IMR-90 (cell line): ENCODE measurements around the gene KIAA1328. TPM values are rescaled to one million over a fixed set of nuclear protein-coding genes. Genes with fewer than 3 reads are reported as not detected.

Source experiments
- ATAC-seq: fragments of 200-7000 bp; cut with Tn5 transposase; 2 replicates; pipeline ENCODE4 v1.9.1; 2020; ENCODE audit warnings: low read depth, mild to moderate bottlenecking, moderate library complexity
- BruUV-seq: library from RNA; stranded (reverse); fragments of 400-500 nt; replicated peaks from 2 replicates; lab custom pipeline; 2021; lab: Mats Ljungman, UMichigan
- CTCF ChIA-PET: fragments of 300-600 bp; formaldehyde crosslinking; extraction: SDS; loops from one replicate; lab custom pipeline; 2021; ENCODE audit warnings: antibody characterized with exemption; lab: Yijun Ruan, JAX
- POLR2A ChIA-PET: fragments of 300-600 bp; sonication (Branson Sonifier 250); formaldehyde crosslinking; loops from one replicate; lab custom pipeline; 2022; ENCODE audit warnings: antibody characterized with exemption; ENCODE audit not compliant: unreplicated experiment; lab: Charles Lee
- DNase-seq: peaks from one replicate; pipeline ENCODE4 v3.0.0; 2013
- H2AFZ ChIP-seq: replicated peaks from 2 replicates; pipeline ENCODE3; 2013; ENCODE audit warnings: low read length, mild to moderate bottlenecking; ENCODE audit not compliant: poor library complexity
- H2AK5ac ChIP-seq: 2 replicates; pipeline ENCODE4 v1.6.1; 2013; ENCODE audit warnings: low read depth, low read length, inconsistent platforms
- H2AK9ac ChIP-seq: replicated peaks from 2 replicates; pipeline ENCODE3; 2013; ENCODE audit warnings: mild to moderate bottlenecking, low read depth, low read length, moderate library complexity; ENCODE audit not compliant: poor library complexity
- H2BK120ac ChIP-seq: 2 replicates; pipeline ENCODE4 v1.6.1; 2013; ENCODE audit warnings: low read depth, low read length, inconsistent platforms
- H2BK15ac ChIP-seq: 3 replicates; pipeline ENCODE4 v1.6.1; 2013; ENCODE audit warnings: low read depth, low read length, inconsistent platforms
- H2BK20ac ChIP-seq: 2 replicates; pipeline ENCODE4 v1.6.1; 2013; ENCODE audit warnings: low read depth, mild to moderate bottlenecking, inconsistent platforms, low read length, moderate library complexity
- H2BK5ac ChIP-seq: 2 replicates; pipeline ENCODE4 v1.6.1; 2013; ENCODE audit warnings: mild to moderate bottlenecking, low read depth, low read length, inconsistent platforms; ENCODE audit not compliant: poor library complexity, severe bottlenecking
- H3K14ac ChIP-seq: replicated peaks from 2 replicates; pipeline ENCODE4 v1.6.1; 2013; ENCODE audit warnings: low read depth, low read length, inconsistent platforms
- H3K18ac ChIP-seq: 2 replicates; pipeline ENCODE4 v1.6.1; 2013; ENCODE audit warnings: low read depth, low read length, control low read depth
- H3K23ac ChIP-seq: 2 replicates; pipeline ENCODE4 v1.6.1; 2013; ENCODE audit warnings: low read depth, low read length, inconsistent platforms
- H3K27ac ChIP-seq: 2 replicates; pipeline ENCODE4 v1.5.1; 2013; ENCODE audit warnings: mild to moderate bottlenecking, control low read depth, low read length; ENCODE audit not compliant: insufficient read depth
- H3K27me3 ChIP-seq: 2 replicates; pipeline ENCODE4 v1.6.1; 2013; ENCODE audit warnings: low read length; ENCODE audit not compliant: control insufficient read depth, insufficient read depth
- H3K36me3 ChIP-seq: 2 replicates; pipeline ENCODE4 v1.6.1; 2013; ENCODE audit warnings: low read length, mixed read lengths; ENCODE audit not compliant: control insufficient read depth, insufficient read depth
- H3K4ac ChIP-seq: 2 replicates; pipeline ENCODE4 v1.6.1; 2013; ENCODE audit warnings: low read depth, low read length, inconsistent platforms
- H3K4me1 ChIP-seq: 2 replicates; pipeline ENCODE4 v1.6.1; 2013; ENCODE audit warnings: low read length, mixed read lengths; ENCODE audit not compliant: control insufficient read depth, insufficient read depth
- H3K4me2 ChIP-seq: 2 replicates; pipeline ENCODE4 v1.6.1; 2013; ENCODE audit warnings: low read depth, mild to moderate bottlenecking, control low read depth, low read length, moderate library complexity
- H3K4me3 ChIP-seq: 2 replicates; pipeline ENCODE4 v1.5.1; 2013; ENCODE audit warnings: low read depth, mild to moderate bottlenecking, control low read depth, low read length, moderate library complexity; ENCODE audit not compliant: insufficient read depth
- H3K56ac ChIP-seq: 2 replicates; pipeline ENCODE4 v1.6.1; 2013; ENCODE audit warnings: low read length, inconsistent platforms; ENCODE audit not compliant: insufficient read depth; ENCODE audit errors: extremely low read depth
- H3K79me1 ChIP-seq, 2 experiments: 2 replicates each; pipeline ENCODE4 v1.6.1; 2013; ENCODE audit warnings: low read length in 2 of 2, inconsistent platforms in 1 of 2, low read depth in 1 of 2
- H3K9ac ChIP-seq: 2 replicates; pipeline ENCODE4 v1.6.1; 2013; ENCODE audit warnings: low read depth, low read length, control low read depth
- H3K9me1 ChIP-seq: 2 replicates; pipeline ENCODE4 v1.6.1; 2013; ENCODE audit warnings: low read length, inconsistent platforms; ENCODE audit not compliant: insufficient read depth
- H3K9me3 ChIP-seq: 2 replicates; pipeline ENCODE4 v1.6.1; 2013; ENCODE audit warnings: low read length; ENCODE audit not compliant: control insufficient read depth, insufficient read depth
- H4K20me1 ChIP-seq: 2 replicates; pipeline ENCODE4 v1.6.1; 2013; ENCODE audit warnings: low read length, inconsistent platforms; ENCODE audit not compliant: insufficient read depth
- H4K5ac ChIP-seq: 2 replicates; pipeline ENCODE4 v1.6.1; 2013; ENCODE audit warnings: mild to moderate bottlenecking, low read depth, low read length, control low read depth
- H4K8ac ChIP-seq, 2 experiments: 2 replicates each; pipeline ENCODE4 v1.6.1; 2013; ENCODE audit warnings: low read depth in 2 of 2, low read length in 2 of 2, control low read depth in 1 of 2, inconsistent platforms in 1 of 2
- H4K91ac ChIP-seq: 2 replicates; pipeline ENCODE4 v1.6.1; 2013; ENCODE audit warnings: low read depth, low read length, inconsistent platforms; ENCODE audit not compliant: insufficient read depth
- MAZ ChIP-seq: IDR thresholded peaks from 2 replicates; pipeline ENCODE4 v1.6.1; 2012; ENCODE audit warnings: low read depth, mild to moderate bottlenecking, low read length, improper control_type of control experiment, moderate library complexity, borderline replicate concordance
- MXI1 ChIP-seq: IDR thresholded peaks from 2 replicates; pipeline ENCODE4 v1.6.1; 2012; ENCODE audit warnings: low read depth, mild to moderate bottlenecking, low read length, moderate library complexity, borderline replicate concordance
- RAD21 ChIP-seq: IDR thresholded peaks from 2 replicates; pipeline ENCODE4 v1.6.1; 2012; ENCODE audit warnings: low read length, improper control_type of control experiment
- RFX5 ChIP-seq: IDR thresholded peaks from 2 replicates; pipeline ENCODE4 v1.8.0; 2012; ENCODE audit warnings: low read depth, mild to moderate bottlenecking, low read length, moderate library complexity
- WGBS, 2 experiments: methylation state at CpG; one replicate each; pipeline versions ENCODE4 v1.1.5 to v1.1.7; 2013; ENCODE audit warnings: missing lambda C conversion rate in 2 of 2; ENCODE audit not compliant: insufficient read length in 1 of 2; ENCODE audit errors: extremely low coverage in 2 of 2; 5-methylcytosine and 5-hydroxymethylcytosine counted together
- dilution Hi-C: fragments of 300-500 bp; cut with HindIII; formaldehyde crosslinking; loops from one replicate; pipeline ENCODE4 v1.14.3; 2018; ENCODE audit warnings: low sequenced_read_pairs; ENCODE audit not compliant: unreplicated experiment
- in situ Hi-C: fragments of 300-500 bp; cut with MboI; formaldehyde crosslinking; loops from 3 replicates; pipeline ENCODE4 v1.14.3; 2019; ENCODE audit warnings: low sequenced_read_pairs, inconsistent platforms, mixed read lengths
- intact Hi-C: fragments of 100-400 bp; cut with micrococcal nuclease; formaldehyde crosslinking; loops from 2 replicates; pipeline ENCODE4 v1.10.0; 2022
- polyA plus RNA-seq, 3 experiments: library from polyadenylated mRNA; depleted of rRNA; stranded (reverse); fragments of >200 nt; gene quantifications; 2 replicates each; pipeline ENCODE4 v1.2.3, GENCODE V29; 2012; ENCODE audit warnings: low replicate concordance in 1 of 3
- total RNA-seq: library from RNA; depleted of rRNA; stranded (reverse); fragments of >200 nt; gene quantifications from 2 replicates; pipeline ENCODE4 v1.2.3, GENCODE V29; 2012

Gene KIAA1328
- total and polyA plus RNA-seq, 2 of the 4 experiments (the other 2 are of a cell fraction) = 2.4 to 7.0 TPM

GRCh38 chr18:37258819-37259218 is 429.9 kb downstream of the KIAA1328 start:
- Histone ChIP-seq H3K79me1 (no peaks in the 10 kb centered on the region), H2BK5ac (no peak overlapping the region), H3K14ac (no peak overlapping the region), H2AK9ac (no peak overlapping the region), H3K56ac (no peak overlapping the region), H2BK15ac (no peak overlapping the region), H4K8ac (no peak overlapping the region), H3K27me3 (peaks cover 28% of the 10 kb centered on the region), H3K4ac (no peak overlapping the region), H3K9ac (no peak overlapping the region), H2BK20ac (no peak overlapping the region), H3K4me3 (no peak overlapping the region), H2AFZ (no peak overlapping the region), H3K4me1 (no peaks in the 10 kb centered on the region), H2AK5ac (no peak overlapping the region), H3K4me2 (no peak overlapping the region), H3K9me1 (no peaks in the 10 kb centered on the region), H3K36me3 (no peaks in the 10 kb centered on the region), H4K91ac (no peak overlapping the region), H3K27ac (no peak overlapping the region), H3K9me3 (no peaks in the 10 kb centered on the region), H3K18ac (no peak overlapping the region), H3K23ac (no peak overlapping the region), H2BK120ac (no peak overlapping the region), H4K5ac (no peak overlapping the region), H4K20me1 (no peaks in the 10 kb centered on the region)
- no peak for ATAC-seq
- DNase-seq = no peak
- intact Hi-C loops (no loop called here), in situ Hi-C loops (no loop called here), dilution Hi-C loops (no loop called here)
- TF ChIP-seq MAZ (no peak), MXI1 (no peak), RAD21 (no peak), RFX5 (no peak)
- BruUV-seq = no TSS peak
- ChIA-PET CTCF (no interaction called here), POLR2A (no interaction called here)
- WGBS, 2 experiments = no CpG with 5 or more reads among the region's 11 CpGs
